ENCODE data around the gene C10orf71.

The C10orf71 gene

GRCh38 chr10:49298983-49299815 is at the start of gene C10orf71:
Gene C10orf71 (plus strand): TSS chr10:49299170. CDS start chr10:49322546, 23,376 bp downstream.
- DNase-seq, result peak; percentile 1 to 3

- no peak for DNase-seq
Measured at GRCh38 chr10:49252313-49253034, 46.5 kb upstream of the C10orf71 start.

GRCh38 chr10:49253340-49253906 is 45.5 kb upstream of the C10orf71 start:
- DNase-seq, result no peak

- no peak for DNase-seq
Measured at GRCh38 chr10:49254150-49254549, 44.8 kb upstream of the C10orf71 start.

- DNase-seq, result no peak
Measured at GRCh38 chr10:49254556-49255318, 44.2 kb upstream of the C10orf71 start.

DNA sequence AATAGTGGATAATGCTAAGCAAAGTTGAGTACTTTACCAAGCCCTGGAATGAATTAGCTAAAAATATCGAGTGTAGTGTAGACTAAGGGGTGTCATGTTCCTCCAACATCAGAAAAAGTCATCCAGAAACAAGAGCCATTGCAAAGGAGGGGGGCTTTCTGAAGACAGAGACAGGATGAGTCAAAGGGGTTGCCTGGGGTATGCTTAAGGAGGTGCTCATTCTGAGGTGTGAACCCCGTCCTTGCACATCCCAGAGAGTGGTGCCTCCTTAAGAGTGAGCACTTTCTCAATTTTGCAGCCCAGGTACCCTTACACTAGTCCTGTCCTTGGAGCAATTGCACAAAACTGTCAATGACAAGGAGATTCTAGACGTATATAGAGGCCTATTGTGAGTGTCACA is 43.1 kb upstream of the C10orf71 start:
- no peak for DNase-seq

- no peak for DNase-seq
Measured at GRCh38 chr10:49257154-49257553, 41.8 kb upstream of the C10orf71 start.

- DNase-seq, result no peak
Measured at GRCh38 chr10:49257626-49258349, 41.2 kb upstream of the C10orf71 start.

- no peak for DNase-seq
Measured at GRCh38 chr10:49258350-49258683, 40.7 kb upstream of the C10orf71 start.

DNA sequence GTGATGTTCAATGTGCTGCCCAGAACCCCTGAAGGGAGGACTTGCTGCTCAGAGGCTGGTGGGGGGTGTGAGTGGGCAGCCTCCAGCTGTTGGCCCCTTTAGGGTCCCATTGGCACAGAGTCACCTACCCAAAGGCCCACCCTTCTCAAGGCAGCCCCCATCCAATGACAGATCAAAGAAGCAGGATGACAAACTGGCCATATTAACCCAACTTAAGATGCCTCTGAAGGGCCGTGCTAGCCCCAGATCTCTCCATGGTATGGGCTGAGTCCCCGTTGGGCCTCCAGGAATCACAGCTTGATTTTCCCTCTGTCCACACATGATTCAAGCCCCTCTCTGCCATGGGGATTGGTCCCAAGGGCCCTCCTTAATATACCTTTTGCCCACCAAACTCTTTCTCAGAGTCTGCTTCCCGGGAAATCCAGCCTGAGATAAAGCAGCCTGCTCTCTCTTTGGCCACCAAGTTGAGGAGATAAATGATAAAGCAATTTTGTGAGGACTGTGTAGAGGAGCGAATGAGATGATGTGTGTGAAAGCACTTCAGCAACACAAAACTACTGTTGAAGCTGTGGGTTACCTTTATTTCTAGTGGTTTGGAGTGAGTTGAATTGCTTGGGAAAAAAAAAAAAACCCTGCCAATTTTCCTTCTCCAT is 38.2 kb upstream of the C10orf71 start:
- no peak for DNase-seq

DNA sequence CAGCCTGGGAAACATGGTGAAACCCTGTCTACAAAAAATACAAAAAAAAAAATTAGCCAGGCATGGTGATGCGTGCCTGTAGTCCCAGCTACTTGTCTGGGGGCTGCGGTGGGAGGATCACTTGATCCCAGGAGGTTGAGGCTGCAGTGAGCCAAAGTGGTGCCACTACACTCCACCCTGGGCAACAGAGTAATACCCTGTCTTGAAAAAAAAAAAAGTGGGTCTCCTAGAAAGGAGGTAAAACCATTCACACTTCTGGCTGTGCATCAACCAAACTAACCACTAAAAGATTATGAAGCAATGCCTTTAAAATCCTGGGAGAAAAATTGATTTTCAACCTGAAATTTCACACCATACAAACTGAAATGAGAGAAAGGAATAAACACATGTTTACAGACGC is 35.4 kb upstream of the C10orf71 start:
- no peak for DNase-seq

GRCh38 chr10:49264177-49264677 is 34.7 kb upstream of the C10orf71 start:
- DNase-seq, result no peak

GRCh38 chr10:49265885-49266284 is 33.1 kb upstream of the C10orf71 start:
- DNase-seq, result no peak

GRCh38 chr10:49268185-49268584 is 30.8 kb upstream of the C10orf71 start:
- DNase-seq, result no peak

DNA sequence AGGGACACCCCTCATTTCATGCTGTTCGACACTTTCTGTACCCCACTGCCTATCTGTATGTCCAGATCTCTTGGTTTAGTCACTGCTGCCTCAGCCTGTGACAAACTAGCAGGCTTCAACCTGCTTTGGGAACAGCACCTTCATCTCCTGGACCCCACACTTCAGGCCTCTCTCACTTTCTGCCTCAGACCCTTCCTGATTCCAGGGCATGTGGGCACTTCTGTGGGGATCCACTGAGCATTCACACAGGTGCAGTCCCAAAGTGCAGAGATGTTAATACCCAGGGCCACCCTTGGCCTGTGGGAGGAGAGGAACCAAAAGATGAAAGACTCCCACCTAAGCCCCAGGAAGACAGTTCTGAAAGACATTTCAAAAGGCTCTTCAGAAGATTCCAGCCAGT is 29.4 kb upstream of the C10orf71 start:
- DNase-seq, result no peak

DNA sequence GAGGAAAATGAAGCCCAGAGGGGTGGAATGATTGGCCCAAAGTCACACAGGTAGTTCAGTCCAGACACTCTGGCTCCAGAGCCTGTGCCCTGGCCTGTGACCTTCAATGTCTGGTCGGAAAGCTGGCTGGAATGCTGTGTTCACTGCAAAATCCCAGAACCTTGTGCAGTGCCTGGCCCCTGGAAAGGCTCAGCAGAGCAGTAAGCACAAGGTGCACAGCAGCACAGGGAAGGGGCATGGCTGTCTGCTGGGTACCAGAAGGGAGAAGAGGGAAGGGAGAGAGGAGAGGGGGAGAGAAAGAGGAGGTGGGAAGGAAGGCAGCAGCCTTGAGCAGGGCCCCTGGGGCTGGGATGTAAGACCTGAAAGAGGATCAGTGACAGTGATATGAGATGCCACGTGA is 28.4 kb upstream of the C10orf71 start:
- no peak for DNase-seq

GRCh38 chr10:49271346-49271745 is 27.6 kb upstream of the C10orf71 start:
- DNase-seq, result no peak

DNA sequence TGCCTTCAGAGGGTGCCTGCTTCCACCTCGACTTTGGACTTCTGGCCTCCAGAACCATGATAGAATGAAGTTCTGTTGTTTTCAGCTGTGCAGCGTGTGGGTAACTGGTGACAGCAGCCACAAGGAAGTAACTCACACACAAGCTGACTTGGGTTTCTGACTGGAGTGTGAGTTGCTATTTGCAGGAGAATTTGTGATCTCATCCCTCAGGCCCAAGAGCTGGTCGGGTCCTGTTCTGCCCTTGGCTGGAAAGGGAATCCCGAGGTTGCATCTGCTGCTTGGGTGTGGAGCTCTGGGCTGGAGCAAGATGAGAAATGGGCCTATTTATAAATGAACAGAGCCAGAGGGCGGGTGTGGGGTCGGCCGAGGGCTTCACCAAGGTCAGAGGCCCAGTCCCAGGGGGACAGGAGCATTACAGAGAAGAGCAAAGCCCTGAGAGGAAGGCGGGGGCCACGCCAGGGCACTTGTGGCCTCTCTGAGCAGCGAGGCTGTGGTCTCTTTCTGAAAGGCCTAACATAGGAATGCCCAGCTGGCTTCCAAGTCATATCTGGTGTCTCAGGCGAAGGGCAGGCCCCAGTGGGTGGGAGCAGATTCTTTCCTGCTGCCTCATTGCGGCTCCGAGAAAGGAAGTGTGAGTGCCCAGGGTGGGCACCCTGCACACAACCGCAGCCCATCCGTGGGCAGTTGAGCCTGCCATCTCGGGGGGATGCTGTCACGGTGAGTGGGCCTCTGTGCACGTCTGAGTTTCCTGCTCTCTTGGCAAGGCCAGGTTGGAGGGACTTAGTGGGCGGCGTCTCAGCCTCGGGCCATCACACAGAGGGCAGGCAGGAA is 26.5 kb upstream of the C10orf71 start:
- DNase-seq, result no peak

GRCh38 chr10:49273082-49273465 is 25.9 kb upstream of the C10orf71 start:
- no peak for DNase-seq

GRCh38 chr10:49273626-49274025 is 25.3 kb upstream of the C10orf71 start:
- DNase-seq, result no peak

GRCh38 chr10:49274886-49275285 is 24.1 kb upstream of the C10orf71 start:
- no peak for DNase-seq
